ENCODE data around the gene MCTP2.

MCTP2 gene

GRCh38 chr15:94451466-94451865 lies 220.1 kb downstream of the MCTP2 start:
- no peak for TF ChIP-seq CTCF (IDR thresholded peaks at IDR 0.05)

GRCh38 chr15:94453227-94453988 lies 222.0 kb downstream of the MCTP2 start:
- TF ChIP-seq CTCF (IDR thresholded peaks at IDR 0.05) = no peak

GRCh38 chr15:94455297-94455696 lies 223.9 kb downstream of the MCTP2 start:
- no peak for TF ChIP-seq CTCF (IDR thresholded peaks at IDR 0.05)

GRCh38 chr15:94456226-94456625 lies 224.9 kb downstream of the MCTP2 start:
- no peak for TF ChIP-seq CTCF (IDR thresholded peaks at IDR 0.05)

- no peak for TF ChIP-seq CTCF (IDR thresholded peaks at IDR 0.05)
These were observed 226.3 kb downstream of the MCTP2 start for GRCh38 chr15:94457661-94458060.

GRCh38 chr15:94460624-94461023 lies 229.3 kb downstream of the MCTP2 start:
- no peak for TF ChIP-seq CTCF (IDR thresholded peaks at IDR 0.05)

- TF ChIP-seq CTCF (IDR thresholded peaks at IDR 0.05) = no peak
These were observed 235.7 kb downstream of the MCTP2 start for GRCh38 chr15:94467034-94467433.

- no peak for TF ChIP-seq CTCF (IDR thresholded peaks at IDR 0.05)
These were observed 239.1 kb downstream of the MCTP2 start for GRCh38 chr15:94470492-94470891.
